GM19395 (cell line): ENCODE results near the gene MYH11.
"Not testable (repeated sequence)": the region's sequence is repeated elsewhere in the genome, so short reads cannot be mapped to it uniquely, and the experiment has no call there.

Experiments used
- ATAC-seq: cut with Tn5 transposase; IDR thresholded peaks from one replicate; pipeline ENCODE4 v1.9.1; 2021; ENCODE audit warnings: mild to moderate bottlenecking, moderate library complexity; ENCODE audit not compliant: unreplicated experiment

Gene MYH11

DNA sequence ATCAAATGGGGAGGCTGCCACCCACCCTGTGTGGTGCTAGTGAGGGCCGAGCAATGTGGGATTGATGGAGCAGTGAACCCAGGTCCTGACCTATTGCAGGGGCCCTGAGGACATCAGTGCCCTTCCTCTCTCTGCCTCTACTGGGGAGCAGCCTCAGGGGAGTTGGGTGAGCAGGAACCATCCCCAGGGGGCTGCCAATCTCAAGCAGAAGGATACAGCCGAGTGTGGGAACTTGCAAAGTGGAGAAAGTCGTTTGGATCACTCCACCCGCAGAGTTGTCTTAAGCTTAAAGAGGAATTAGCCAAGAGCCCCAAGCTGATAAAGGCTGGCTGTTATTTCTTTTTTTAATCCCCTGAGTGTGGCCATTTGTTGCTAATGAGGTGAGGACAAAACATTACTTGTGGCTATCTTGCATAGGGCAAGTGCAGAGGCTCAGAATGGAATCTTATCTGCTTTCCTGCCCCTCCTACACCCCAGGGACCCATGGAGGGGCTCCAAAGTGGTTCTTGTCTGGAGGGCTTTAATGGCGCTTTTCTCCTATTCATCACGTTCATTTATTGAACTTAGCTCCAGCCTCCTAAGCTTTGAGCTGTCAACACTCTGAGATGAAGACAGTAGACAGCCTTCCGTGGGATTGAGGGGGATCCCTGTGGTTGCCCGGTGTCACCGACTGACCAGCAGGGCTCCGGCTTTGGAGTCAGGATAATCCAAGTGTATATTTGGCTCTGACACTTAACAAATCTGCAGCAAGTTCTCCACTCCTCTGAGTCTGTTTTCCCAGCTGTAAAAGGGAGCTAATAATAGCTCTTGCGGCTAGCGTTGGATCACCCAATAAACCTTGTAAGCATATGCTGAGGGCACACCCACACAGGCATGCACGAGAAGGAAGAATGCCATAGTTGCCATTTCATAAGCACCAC, 45.1 kb downstream of the MYH11 start:
- no peak for ATAC-seq

DNA sequence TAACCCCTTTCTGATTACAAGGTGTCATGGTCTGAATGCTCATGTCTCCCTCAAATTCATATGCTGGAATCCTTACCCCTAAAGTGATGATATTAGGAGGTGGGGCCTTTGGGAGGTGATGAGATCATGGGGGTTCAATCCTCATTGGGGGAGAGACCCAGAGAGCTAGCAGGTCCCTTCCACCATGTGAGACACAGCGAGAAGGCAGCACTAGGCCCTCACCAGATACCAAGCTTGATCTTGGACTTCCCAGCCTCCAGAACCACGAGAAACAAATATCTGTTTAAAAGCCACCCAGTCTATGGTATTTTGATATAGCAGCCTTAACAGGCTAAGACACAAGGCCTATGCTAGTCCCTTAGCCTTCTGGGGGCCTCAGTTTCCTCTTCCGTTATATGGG, 45.9 kb downstream of the MYH11 start:
- ATAC-seq, result no peak

DNA sequence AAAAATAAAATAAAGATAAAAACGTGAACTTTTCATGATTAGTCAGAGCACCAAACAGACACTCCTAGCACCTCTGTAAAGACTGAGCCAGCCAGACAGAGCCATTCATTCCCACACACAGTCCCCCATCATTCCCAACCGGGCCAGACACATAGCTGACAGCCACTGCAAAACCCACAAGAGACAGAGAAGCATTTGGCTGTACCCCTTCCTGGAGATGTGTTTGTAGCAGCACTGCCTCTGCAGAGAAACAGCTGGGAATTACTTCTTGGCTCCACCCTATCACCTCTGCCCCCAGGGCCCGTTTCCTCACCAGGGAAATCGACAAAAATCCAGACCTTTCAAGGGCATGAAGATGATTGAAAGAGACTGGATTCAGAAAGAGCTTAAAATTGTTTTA, 46.4 kb downstream of the MYH11 start:
- ATAC-seq, result no peak

DNA sequence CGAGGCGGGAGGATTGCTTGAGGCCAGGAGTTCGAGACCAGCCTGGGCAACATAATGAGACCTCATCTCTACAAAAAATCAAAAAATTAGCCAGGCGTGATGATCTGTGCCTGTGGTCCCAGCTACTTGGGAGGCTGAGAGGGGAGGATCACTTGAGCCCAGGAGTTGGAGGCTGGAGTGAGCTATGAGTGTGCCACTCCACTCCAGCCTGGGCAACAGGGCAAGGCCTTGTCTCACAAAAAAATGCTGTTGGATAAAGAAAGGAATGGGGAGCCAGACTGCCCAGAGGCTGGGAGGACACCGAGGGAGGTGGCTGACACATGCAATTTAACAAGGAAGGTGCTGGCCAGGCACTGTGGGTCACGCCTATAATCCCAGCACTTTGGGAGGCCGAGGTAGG, 47.5 kb downstream of the MYH11 start:
- ATAC-seq, result not testable (repeated sequence)

DNA sequence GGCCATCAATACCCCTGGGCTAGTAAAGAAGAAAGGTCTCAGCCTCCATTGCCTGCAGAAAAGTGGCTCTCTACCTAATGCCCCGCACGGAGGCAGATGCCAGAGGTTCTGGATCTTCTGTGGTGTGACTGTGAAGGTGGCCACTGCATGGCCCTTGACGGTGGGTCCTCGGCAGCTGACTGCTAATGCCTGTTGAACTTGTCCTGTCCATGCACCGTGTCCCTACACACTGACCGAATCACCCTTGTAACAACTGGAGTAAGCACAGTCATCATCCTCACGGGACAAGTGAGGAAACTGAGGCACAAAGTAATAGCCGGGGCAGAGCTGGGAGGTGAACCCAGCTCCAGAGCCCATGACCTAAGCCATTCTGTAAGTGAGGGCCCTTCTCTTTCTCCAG, 48.8 kb downstream of the MYH11 start:
- no peak for ATAC-seq

DNA sequence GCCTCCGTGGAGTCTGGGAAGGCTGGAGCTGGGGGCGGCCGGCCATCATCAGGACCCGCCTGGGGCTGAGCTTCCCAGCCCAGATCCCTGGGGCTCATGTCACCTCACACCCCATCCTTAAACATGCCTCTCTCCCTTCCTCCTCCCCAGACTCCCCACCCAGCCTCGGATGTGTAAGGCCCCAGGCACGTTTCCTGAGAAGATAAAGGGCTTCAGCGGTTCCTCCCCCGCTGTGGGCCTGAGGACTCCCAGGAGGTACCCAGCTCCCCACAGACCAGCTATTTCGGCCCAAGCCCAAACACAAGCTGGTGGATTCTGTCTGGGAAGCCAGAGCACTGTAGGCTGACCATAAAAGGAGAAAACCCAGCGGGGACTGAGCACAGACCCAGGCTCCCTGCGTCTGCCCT, 49.2 kb downstream of the MYH11 start:
- ATAC-seq, result no peak

DNA sequence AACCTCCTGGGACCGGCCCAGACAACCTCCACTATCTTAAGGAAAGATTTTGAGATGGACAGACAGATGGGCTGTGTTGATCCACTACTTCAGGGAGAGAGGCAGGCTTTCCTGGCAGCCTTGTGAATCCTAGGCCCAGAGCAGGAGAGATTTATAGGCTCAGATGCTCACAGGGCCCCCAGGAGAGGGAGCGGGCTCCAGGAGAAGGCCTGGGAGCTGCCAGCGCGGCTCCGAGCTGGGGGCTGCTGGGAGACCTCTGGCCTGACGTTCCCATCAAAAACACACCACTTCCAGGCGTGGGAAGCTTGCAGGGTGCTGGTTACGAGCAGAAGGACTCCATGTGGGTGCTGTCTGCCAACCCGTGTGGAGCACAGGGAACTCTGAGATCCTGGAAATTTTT, 53.2 kb downstream of the MYH11 start:
- ATAC-seq, result no peak

DNA sequence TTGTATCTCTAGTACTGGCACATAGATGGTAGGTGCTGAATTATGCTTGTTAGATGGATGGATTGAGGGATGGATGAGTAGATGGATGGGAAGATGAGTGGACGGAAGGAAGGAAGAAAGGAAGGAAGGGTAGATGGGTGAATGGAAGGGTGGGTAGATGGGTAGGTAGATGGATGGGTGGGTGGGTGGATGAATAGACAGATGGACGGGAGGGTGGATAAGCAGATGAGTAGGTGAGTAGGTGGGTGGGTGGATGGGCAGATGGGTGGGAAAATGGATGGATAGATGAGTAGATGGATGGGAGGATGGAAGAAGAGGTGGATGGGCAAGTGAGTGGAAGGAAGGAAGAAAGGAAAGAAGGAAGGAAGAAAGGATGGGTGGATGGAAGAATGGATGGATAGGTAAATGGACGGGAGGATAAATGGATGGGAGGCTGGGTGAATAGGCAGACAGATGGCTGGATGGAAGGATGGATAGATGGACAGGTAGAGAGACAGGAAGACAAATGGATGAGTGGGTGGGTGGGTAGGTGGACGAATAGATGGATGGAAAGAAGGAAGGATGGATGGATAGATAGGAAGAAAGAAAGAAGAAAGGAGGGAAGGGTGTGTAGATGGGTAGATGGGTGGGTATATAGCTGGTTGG, 56.9 kb downstream of the MYH11 start:
- ATAC-seq, result no peak

DNA sequence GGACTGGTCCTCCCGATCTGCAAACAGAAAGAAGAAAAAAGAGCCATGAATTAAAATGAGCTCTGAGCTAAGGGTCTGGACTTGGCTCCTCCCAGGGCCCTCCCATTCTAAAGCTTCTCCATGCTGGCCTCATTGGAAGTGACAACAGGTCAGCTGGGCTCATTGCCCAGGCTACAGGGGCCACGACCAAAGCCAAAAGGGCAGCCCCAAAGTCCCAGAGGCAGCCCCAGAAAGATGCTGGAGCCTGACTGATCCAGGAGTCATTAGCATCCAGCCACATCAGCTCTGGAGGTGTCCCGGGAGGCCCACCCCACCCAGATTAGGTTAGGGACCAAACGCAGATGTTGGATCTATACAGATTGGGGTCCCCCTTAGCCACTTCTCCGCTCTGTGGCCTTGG, 58.2 kb downstream of the MYH11 start:
- ATAC-seq, result no peak

DNA sequence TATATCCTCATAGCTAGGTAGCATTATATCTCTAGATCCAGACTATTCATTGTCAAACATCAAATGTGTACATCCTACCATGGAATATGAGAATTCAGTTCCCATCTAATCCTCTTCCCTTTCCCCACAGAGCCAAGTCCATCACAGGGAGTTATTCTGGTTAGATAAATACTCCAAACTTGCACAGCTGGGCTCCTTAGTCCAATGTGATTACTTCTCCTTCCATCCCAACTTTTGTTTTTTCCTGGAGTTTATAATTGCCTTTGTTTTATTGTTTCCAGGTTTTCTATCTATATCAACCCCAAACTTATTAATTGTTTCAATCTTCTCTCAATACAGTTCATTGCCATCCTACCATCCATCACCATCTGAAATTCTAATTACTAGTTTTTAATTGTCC, 59.9 kb downstream of the MYH11 start:
- no peak for ATAC-seq

DNA sequence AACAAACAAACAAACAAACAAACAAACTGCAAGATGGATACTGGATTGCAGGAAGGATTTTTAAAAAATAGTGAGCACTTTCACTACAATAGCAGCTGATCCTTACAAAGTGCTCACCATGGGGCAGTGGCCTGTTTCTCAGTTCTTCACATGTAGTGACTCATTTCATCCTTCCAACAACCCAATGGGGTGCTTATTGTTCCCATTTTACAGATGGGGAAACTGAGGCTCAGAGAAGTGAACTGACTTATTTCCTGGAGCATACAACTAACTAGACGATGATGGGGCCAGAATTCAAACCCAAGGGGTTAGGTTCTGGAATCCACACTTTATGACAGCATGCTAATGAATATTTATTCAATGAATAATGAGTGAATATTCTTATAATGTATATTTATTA, 61.2 kb downstream of the MYH11 start:
- no peak for ATAC-seq

DNA sequence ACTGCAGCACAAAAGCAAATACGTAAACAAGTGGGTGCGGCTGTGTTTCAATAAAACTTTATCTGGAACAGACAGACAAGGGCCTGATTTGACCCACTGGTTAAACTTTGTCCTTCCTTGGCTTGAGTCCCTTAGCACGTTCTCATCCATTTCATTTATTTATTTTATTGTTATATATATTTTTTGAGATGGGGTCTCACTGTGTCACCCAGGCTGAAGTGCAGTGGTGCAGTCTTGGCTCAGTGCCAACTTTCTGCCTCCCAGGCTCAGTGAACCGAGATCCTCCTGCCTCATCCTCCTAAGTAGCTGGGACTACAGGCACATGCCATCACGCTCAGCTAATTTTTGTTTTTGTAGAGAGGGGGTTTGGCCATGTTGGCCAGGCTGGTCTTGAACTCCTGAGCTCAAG, 64.3 kb downstream of the MYH11 start:
- no peak for ATAC-seq

DNA sequence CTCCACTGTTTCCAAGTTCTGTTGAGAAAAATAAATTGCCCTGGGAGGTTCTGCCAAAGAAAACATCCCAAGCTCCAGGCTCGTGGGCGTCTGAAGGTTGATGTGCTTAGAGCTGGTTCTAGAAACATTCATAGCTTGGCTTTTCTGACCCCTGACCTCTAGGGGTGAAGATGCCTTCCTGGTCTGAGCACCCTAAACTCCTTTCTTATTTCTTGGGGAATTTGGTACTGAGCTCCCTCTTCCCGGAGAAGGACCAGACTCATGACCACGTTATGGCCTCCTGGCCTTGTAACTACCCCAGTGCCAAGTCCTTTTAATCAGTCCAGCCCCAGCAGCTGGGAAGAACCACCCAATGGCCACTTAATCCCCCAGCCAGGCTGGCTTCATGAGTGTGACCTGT, 66.4 kb downstream of the MYH11 start:
- ATAC-seq, result no peak

DNA sequence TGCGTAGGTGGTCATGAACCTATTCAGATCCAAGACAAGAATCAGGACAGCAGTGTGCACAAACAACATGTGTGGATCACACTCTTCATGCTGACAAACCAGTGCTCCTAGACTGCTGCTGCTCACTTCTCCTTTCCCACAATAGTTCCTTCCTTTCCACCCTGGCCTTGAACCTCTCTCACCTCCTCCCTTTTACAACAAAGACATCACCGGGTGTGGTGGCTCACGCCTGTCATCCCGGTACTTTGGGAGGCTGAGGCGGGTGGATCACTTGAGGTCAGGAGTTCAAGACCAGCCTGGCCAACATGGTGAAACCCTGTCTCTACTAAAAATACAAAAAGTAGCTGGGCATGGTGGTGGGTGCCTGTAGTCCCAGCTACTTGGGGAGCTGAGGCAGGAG, 67.0 kb downstream of the MYH11 start:
- not testable (repeated sequence) for ATAC-seq

DNA sequence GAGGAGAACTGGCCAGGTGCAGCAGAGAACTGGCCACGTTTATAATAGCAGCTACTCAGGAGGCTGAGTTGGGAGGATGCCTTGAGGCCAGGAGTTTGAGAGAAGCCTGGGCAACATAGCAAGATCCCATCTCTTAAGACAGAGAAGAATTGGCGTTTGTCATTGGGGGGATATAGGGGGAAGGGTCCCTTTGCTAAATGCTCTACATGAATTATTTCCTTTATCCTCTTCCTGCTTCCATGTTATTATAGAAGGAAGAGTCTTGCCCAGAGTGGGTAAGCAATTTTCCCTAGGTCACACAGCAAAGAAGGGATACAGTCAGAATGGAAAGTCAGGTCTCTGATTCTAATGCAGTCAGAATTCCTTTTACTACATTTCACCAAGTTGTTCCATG, 68.0 kb downstream of the MYH11 start:
- no peak for ATAC-seq

DNA sequence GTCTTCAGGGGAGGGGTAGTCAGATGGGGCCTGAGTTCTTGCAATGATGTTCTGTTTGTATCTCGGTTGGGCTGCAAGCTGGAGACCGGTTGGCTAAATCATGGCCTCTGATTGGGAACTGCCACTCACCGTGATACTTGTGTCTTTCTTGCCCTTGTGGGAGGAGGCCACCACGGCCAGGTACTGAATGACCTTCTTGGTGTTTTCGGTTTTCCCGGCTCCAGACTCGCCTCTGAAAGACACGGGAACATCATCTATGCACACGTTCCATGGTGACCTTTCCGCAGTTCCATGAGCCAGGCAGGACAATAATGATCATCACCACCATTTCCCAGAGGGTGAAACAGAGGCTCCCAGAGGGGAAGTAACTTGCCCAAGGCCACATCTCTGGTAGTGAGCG, 70.3 kb downstream of the MYH11 start:
- no peak for ATAC-seq

DNA sequence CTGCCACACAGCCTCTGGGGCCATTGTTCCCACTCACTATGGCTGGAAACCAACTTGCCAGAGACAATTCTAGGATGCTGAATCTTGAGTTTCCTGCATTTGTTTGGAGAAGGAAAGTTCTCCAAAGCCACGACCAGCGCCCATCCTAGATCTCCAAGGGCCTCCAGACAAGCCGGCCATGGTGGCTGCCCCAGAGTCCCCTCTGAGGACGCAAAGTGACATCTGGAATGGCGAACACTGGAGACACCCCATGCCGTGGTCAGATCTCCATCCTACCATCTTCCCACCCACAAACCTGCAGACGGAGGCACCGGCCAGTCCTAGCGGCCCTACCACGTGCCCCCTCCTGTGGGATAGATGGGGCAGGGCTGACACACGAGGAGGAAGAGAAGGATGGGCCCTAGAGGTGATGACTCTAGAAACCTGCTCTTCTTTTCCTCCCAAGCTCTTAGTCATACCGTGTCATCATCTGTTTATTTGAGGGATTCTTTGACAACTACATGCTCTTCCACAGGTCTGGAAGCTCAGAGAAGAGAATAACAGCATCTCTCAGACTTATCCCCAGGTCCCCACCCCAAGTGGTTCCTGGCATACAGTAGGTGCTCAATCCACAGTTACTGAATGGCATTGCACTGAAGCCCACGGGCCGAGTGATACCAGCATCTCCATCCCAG, 71.3 kb downstream of the MYH11 start:
- ATAC-seq, result no peak

DNA sequence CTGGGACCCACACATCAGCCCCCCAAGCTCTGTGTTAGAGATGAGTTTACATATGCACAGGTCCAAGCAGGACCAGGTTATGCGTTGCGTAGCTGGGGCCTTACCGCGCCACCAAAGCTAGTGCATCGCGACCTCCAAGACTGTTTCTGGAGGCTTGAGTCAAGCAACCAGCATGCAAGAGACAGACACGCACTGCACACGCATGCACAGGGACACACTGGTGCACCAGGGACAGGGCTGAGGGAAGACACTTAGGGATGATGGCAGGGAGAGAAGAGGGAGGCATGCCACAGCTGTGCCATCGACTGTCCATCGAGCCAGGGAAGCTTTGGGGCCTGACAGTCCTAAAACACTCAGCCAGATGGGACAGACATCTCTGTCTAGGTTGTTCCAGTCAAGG, 72.8 kb downstream of the MYH11 start:
- no peak for ATAC-seq

DNA sequence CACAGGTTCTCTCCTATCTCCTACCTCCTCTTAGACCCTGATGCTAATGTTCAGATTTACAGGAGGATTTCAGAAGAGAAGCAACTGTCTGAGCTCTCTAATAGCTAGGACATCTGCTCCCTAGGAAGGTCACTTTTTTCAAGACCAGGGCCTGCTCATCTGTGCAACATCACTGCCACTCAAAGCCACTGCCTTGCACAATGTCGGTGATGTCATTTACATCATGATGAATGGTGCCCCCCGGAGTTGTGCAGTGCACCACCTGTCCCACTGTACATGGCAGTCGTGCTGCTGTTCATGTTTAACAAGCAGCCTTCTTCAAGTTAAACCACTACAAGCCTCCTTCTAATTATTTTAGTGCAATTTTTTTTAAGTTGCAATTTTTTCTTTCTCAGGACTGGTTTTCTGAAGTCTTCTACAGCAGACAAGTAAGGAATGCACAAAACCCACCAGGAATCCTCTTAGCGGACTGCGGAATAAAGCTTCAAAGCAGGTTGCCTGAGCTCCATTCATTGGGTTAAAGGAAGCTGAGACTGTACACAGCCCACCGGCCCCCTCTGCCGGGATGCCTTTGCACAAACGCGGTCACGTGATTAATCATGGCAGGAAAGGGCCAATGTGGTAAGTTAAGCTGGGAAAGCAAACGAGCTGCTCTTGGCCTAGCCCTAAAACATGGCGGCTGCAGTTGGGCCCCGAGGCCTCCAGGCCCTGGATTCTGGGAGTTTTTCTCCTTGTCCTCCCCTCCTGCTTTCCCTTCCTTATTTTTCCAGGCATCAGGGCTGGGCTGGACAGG, 74.1 kb downstream of the MYH11 start:
- ATAC-seq, result no peak

DNA sequence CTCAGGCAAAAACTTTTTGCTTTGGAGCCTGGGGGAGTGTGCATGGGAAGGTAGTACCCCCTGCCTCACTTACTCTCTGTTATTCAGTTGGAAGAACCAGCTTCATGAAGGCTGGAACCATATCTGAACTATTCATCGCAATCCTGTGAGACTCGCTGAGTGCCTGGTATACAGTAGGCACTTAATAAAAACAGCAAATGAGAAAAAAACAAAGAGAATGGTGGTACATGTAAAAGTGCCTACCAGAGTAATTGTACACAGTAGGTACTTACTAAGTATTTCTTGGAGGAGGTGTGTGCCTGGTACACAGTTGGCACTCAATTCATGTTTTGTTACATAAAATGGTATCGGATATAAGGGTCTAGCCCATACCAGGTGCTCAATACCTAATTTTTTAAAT, 75.2 kb downstream of the MYH11 start:
- ATAC-seq, result no peak

DNA sequence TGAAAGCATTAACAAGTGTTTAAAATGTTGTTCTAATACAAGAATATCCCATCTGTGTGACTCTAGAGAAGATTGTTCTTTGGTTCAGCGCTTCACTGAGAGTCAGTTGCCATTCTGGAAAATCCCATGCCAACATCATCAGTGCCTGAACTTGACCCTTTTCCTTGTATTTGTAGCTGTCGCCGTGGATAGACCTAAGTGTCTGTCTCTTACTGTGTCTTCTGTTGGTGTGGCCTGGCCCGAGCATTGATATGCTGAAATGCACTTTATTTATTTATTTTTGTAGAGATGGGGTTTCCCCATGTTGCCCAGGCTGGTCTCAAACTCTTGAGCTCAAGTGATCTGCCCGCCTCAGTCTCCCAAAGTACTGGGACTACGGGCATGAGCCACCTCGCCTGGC, 76.0 kb downstream of the MYH11 start:
- no peak for ATAC-seq
